ENCODE data around the gene PSMG4. TPM values are rescaled to one million over a fixed set of nuclear protein-coding genes. Genes with fewer than 3 reads are reported as not detected.
A peak's percentile ranks its signal among the peaks of the same experiment; 100 is the strongest.

PSMG4 gene
- total and polyA plus RNA-seq, 10 of the 15 experiments (the other 5 are each of a cell fraction or from before 2014, with no cell fraction given): 7.1 to 62.6 (median 29.8) TPM

DNA sequence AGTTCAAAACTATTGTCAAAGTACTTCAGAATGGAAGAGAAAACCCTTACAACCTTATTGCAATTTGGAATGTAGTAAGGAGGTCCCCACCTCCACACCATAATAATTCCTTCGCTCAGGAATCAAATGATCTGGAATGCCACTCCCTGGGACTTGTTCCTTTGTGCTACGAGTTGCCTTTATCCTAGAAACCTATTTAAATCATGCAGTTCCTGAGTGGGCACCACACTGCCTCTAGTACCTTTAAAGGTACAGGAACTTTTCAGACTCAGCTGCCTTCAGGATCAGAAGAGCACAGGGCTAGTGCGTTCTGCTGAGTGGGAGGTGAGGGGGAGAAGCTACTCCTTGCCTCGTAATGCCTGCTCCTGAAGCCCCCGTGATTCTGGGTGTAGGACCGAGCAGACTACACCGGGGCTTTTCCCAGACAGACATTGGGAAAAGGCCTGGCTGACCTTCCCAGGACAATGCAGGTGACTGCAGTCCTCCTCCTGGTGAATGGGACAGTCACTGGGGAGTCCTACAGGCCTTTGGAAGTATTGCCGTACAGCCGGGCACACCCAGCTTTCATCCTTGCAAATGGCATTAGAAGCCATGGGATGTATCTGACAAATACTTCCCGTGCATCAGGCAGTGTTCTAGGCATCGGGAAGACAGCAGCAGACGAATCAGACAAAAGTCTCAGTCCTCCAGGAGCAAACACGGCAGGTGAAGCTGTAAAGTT is 19.5 kb upstream of the PSMG4 start:
- Histone ChIP-seq H4K20me1 (ENCODE audit: control insufficient read depth, insufficient read depth) (no peaks in the 10 kb centered on the region), H3K9me3 (replicated peaks; ENCODE audit: control insufficient read depth, insufficient read depth, low read length) (no peaks in the 10 kb centered on the region), H3K27ac (ENCODE audit: control insufficient read depth, insufficient read depth) (no peak overlapping the region), H3K79me2 (ENCODE audit: control insufficient read depth, insufficient read depth, low read length) (no peaks in the 10 kb centered on the region), H3K4me3 (no peak overlapping the region), H3K9ac (ENCODE audit: control insufficient read depth, insufficient read depth, low read length) (no peak overlapping the region), H3K4me1 (ENCODE audit: control insufficient read depth, insufficient read depth, low read length) (peaks cover 31% of the 10 kb centered on the region), H2AFZ (ENCODE audit: control insufficient read depth, low read depth, low read length) (no peak overlapping the region), H3K27me3 (replicated peaks in 1 of 2; ENCODE audit: control insufficient read depth in 2 of 2, insufficient read depth in 2 of 2, low read length in 1 of 2) (no peaks in the 10 kb centered on the region; a peak in 1 of 4 replicates), H3K36me3 (ENCODE audit: control insufficient read depth in 2 of 2, insufficient read depth in 2 of 2, low read length in 1 of 2) (no peaks in the 10 kb centered on the region), H3K4me2 (ENCODE audit: control insufficient read depth, insufficient read depth) (no peak overlapping the region)
- TF ChIP-seq, protein P1, sequence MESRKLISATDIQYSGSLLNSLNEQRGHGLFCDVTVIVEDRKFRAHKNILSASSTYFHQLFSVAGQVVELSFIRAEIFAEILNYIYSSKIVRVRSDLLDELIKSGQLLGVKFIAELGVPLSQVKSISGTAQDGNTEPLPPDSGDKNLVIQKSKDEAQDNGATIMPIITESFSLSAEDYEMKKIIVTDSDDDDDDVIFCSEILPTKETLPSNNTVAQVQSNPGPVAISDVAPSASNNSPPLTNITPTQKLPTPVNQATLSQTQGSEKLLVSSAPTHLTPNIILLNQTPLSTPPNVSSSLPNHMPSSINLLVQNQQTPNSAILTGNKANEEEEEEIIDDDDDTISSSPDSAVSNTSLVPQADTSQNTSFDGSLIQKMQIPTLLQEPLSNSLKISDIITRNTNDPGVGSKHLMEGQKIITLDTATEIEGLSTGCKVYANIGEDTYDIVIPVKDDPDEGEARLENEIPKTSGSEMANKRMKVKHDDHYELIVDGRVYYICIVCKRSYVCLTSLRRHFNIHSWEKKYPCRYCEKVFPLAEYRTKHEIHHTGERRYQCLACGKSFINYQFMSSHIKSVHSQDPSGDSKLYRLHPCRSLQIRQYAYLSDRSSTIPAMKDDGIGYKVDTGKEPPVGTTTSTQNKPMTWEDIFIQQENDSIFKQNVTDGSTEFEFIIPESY (IDR thresholded peaks at IDR 0.05): no peak
- TF ChIP-seq CTCF (IDR thresholded peaks at IDR 0.05 in 2 of 3, conservative IDR thresholded peaks at IDR 0.05 in 1 of 3; ENCODE audit: control insufficient read depth in 2 of 3, extremely low read depth in 1 of 3, insufficient read depth in 1 of 3, low read depth in 3 of 3, low read length in 3 of 3) (0 out of 6 replicates have a peak, but pooled peaks of 1 of the 3 experiments have one; percentile 7), MYB (IDR thresholded peaks at IDR 0.05; ENCODE audit: borderline replicate concordance, low read depth, low read length) (no peak)
- BruUV-seq (replicated peaks): no TSS peak
- WGBS (ENCODE audit: insufficient coverage, insufficient replicate concordance, low lambda C conversion rate, missing lambda C conversion rate): 52% methylated on average over 13 of the region's 13 CpGs
- DNase-seq (ENCODE audit: low read depth, low spot score): no peak
- in situ Hi-C loops (cut with MboI) (no loop called here), intact Hi-C loops (cut with micrococcal nuclease; ENCODE audit: unreplicated experiment) (no loop called here)
- SMC1A ChIA-PET (ENCODE audit: uncharacterized antibody, unreplicated experiment): interaction anchor here (1.0 kb wide), 1 partner anchor 12 kb away, joined by 4 read pairs; no protein-coding TSS in a partner anchor
- CTCF ChIA-PET: interaction anchor here (0.7 to 1.7 kb wide), 2 partner anchors 12 to 427 kb away, joined by 3 to 15 read pairs; no protein-coding TSS in a partner anchor
- POLR2A ChIA-PET: no interaction called here
- ATAC-seq: no peak
- no peak for FAIRE-seq
- RAD21 ChIA-PET (ENCODE audit: unreplicated experiment): interaction anchor here (0.9 to 1.2 kb wide), 2 partner anchors 12 to 30 kb away, joined by 3 to 6 read pairs; no protein-coding TSS in a partner anchor

Measured in GM12878 (cell line).